Neural progenitor cell (in vitro differentiated cells): Measurements from ENCODE around the gene SPECC1L.

Experiments used
- CTCF ChIP-seq: fragments of 200-600 bp; sonication (generic); IDR thresholded peaks from 2 replicates; pipeline ENCODE4 v1.5.1; 2017; ENCODE audit warnings: antibody characterized with exemption, mild to moderate bottlenecking
- EZH2 ChIP-seq: fragments of 200-600 bp; sonication (generic); IDR thresholded peaks from 2 replicates; pipeline ENCODE4 v1.6.1; 2017; ENCODE audit warnings: antibody characterized with exemption, mild to moderate bottlenecking, moderate library complexity

- no peak for TF ChIP-seq CTCF
- TF ChIP-seq EZH2, result no peak
Measured at GRCh38 chr22:24389680-24390079, 119.0 kb downstream of the SPECC1L start.
